DND-41 (cell line): ENCODE data around the gene C6orf47.
A peak's percentile ranks its signal among the peaks of the same experiment; 100 is the strongest.

Experiments
- EZH2 ChIP-seq: IDR thresholded peaks from 3 replicates; pipeline ENCODE4 v1.6.1; 2012; ENCODE audit warnings: borderline replicate concordance, low read depth, mild to moderate bottlenecking, moderate library complexity, low read length, inconsistent platforms; ENCODE audit not compliant: severe bottlenecking
- TF ChIP-seq, protein P1 (sequence below): IDR thresholded peaks from 2 replicates; pipeline ENCODE4 v1.5.1; 2012; ENCODE audit warnings: borderline replicate concordance, low read length, moderate library complexity, mild to moderate bottlenecking; ENCODE audit not compliant: poor library complexity, severe bottlenecking; ENCODE audit errors: extremely low read depth

DNA sequence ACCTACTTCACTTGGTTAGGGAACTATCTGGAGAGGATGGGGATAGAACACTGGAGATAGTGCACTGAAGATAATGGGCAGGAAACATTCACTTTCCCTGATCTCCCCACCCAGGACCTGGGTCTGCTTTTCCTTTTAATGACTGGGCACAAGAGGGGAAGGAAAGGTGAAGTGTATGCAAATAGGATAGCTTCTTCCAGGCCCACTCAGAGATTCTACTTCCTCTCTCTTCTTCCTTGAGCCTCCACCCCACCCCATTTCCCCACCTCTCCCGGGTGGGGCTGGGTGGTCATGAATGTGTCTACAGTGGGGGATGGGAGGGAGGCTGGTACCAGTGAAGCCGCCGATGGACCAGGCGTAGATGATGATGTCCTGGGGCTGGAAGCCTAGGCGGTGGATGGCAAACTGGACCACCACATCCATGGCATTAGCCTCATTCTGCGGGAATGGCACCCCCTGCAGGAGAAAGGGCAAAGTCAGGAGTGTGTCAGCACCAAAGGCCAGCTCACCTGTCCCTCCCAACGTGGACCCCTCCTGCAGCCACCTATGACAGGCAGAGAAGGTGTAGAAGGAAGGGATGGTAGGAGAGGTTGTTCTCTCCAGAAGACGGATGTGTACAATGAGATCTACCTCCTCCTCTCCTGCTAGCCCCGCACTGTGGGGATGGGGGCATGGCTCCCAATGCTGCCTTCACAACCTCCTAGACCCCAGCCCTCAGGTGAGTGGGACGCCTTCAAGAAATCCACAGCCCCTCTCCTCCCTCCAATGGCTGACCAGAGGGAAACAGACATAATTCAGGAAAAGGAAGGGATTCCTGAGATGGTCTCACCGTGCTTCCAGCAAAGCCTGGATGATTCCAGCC, 28.9 kb upstream of the C6orf47 start:
- TF ChIP-seq, protein P1, sequence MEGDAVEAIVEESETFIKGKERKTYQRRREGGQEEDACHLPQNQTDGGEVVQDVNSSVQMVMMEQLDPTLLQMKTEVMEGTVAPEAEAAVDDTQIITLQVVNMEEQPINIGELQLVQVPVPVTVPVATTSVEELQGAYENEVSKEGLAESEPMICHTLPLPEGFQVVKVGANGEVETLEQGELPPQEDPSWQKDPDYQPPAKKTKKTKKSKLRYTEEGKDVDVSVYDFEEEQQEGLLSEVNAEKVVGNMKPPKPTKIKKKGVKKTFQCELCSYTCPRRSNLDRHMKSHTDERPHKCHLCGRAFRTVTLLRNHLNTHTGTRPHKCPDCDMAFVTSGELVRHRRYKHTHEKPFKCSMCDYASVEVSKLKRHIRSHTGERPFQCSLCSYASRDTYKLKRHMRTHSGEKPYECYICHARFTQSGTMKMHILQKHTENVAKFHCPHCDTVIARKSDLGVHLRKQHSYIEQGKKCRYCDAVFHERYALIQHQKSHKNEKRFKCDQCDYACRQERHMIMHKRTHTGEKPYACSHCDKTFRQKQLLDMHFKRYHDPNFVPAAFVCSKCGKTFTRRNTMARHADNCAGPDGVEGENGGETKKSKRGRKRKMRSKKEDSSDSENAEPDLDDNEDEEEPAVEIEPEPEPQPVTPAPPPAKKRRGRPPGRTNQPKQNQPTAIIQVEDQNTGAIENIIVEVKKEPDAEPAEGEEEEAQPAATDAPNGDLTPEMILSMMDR: peak; percentile 62
- no peak for TF ChIP-seq EZH2
